Thyroid gland (tissue), 4 donors: ENCODE measurements around the gene TMEM255B.

Experiments used
- CTCF ChIP-seq, 6 experiments: fragments of 200-600 bp in 3 of 6; fragments of 450-650 bp in 3 of 6; sonication (generic) in 3 of 6; IDR thresholded peaks; one replicate each; pipeline ENCODE4 v1.5.1; 2016 to 2019; ENCODE audit warnings: antibody characterized with exemption in 6 of 6, mild to moderate bottlenecking in 2 of 6, inconsistent platforms in 1 of 6, moderate library complexity in 1 of 6
- POLR2A ChIP-seq, 2 donors: fragments of 450-650 bp; IDR thresholded peaks; one replicate each; pipeline ENCODE4 v1.6.1; 2017; ENCODE audit warnings: antibody characterized with exemption in 2 of 2, mild to moderate bottlenecking in 2 of 2, moderate library complexity in 1 of 2

DNA sequence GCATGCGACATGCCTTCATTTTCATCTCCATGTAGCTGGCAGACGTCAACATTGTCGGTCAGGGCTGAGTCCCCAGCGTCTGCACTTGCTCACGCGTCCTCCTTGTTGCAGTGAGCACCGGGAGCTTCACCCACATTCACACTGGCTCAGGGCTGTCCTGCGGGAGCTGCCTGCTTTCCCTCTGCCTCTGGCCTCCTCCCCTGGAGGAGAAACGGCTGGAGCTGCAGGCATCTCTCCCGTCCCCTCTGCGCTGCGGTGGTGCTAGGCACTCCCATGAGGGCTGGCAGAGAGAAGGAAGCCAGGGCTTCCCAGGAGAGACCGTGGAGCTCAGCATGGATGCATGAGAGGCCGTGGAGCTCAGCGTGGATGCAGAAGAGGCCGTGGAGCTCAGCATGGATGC lies 18.4 kb upstream of the TMEM255B start:
- TF ChIP-seq CTCF (IDR thresholded peaks at IDR 0.05) (no peak), POLR2A (IDR thresholded peaks at IDR 0.05) (no peak)
